ENCODE measurements around the gene GCGR. TPM values are rescaled to one million over a fixed set of nuclear protein-coding genes. Genes with fewer than 3 reads are reported as not detected.

Gene GCGR
- polyA plus RNA-seq, 1 of the 3 experiments (the other 2 are of a cell fraction), result not detected

DNA sequence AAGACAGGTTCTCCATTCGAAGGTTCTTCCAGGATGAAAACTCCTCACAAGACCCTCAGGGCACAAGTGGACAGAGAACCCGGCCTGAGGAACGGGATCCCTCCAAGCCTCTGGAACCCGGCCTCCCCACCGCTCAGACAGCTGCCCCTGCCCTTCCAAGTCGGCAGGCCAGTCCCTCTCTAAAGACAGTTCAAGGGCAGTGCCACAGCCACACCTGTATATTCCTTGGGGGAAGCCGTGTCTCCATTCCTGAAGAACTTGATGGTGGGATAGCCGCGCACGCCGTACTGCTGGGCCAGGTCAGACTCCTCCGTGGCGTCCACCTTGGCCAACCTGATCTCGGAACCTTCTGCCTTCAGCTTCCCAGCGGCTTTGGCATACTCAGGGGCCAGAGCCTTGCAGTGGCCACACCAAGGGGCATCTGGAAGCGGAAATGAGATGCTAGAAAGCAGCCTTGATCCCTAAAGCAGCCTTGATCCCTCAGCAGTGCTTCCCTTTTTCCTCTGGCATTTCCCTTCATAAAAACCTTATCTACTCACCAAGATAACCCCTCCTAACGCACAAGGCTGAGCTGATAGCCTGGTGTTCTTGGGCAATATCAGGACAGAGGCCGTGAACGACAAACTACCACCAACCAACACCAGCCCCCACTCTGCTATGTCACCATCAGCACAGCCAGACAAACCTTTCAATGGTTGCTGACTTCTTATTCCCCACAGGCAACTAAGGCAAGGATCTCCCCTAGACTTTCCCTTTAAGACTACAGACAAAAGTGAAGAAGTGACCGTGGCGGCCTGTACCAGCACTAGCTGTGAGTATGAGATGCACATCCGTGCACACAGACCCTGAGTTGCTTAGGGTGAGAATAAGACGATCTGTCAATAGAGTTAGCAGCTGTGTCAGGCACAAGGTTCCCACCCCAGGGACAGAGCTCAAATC, 55.3 kb downstream of the GCGR start:
- WGBS (ENCODE audit: low lambda C conversion rate), result 57% methylated on average over 22 of the region's 23 CpGs
- ChIA-PET POLR2A (interaction anchor here (1.6 kb wide), 1 partner anchor 26 kb away, joined by 3 read pairs; the partner anchor contains the start of gene MCRIP1), CTCF (interaction anchor here (0.8 to 2.0 kb wide), 11 partner anchors 10 to 134 kb away, joined by 3 to 9 read pairs (median 3); partner anchors contain the start of genes MCRIP1 and SIRT7)
- Histone ChIP-seq H4K20me1 (ENCODE audit: insufficient read depth) (peaks cover 53% of the 10 kb centered on the region), H3K9ac (peak overlapping the region; percentile 89), H2AFZ (ENCODE audit: low read depth) (no peak overlapping the region), H3K4me2 (peak overlapping the region; percentile 99), H3K36me3 (replicated peaks in 1 of 2; ENCODE audit: control insufficient read depth in 1 of 2, insufficient read depth in 2 of 2, low read length in 1 of 2) (peaks cover 36 to 63% of the 10 kb centered on the region in 2 experiments), H3K4me1 (ENCODE audit: control insufficient read depth in 1 of 2, insufficient read depth in 2 of 2, low read depth in 1 of 2, low read length in 1 of 2) (peaks cover 28 to 31% of the 10 kb centered on the region in 2 experiments), H3F3A (replicated peaks; ENCODE audit: insufficient read depth) (peaks cover 17% of the 10 kb centered on the region), H3K9me3 (no peaks in the 10 kb centered on the region), H3K27ac (ENCODE audit: low read depth in 2 of 2, low read length in 1 of 2) (peak overlapping the region; percentile 77 to 79; a peak in 2 of 4 replicates), H3K79me2 (ENCODE audit: insufficient read depth) (peaks cover 94% of the 10 kb centered on the region), H3K4me3 (ENCODE audit: low read depth in 2 of 2, low read length in 1 of 2) (peak overlapping the region; percentile 75 to 83), H3K27me3 (ENCODE audit: insufficient read depth) (no peaks in the 10 kb centered on the region), H3K9me2 (no peaks in the 10 kb centered on the region)
- DNase-seq, result no peak
- TF ChIP-seq MXI1 (IDR thresholded peaks at IDR 0.05; ENCODE audit: low read depth, low read length) (no peak), GABPA (IDR thresholded peaks at IDR 0.05; ENCODE audit: low read depth) (no peak), ELF1 (IDR thresholded peaks at IDR 0.05) (no peak), FOXJ3 (CRISPR knock-in tag; IDR thresholded peaks at IDR 0.05) (no peak), EZH2phosphoT487 (IDR thresholded peaks at IDR 0.05; ENCODE audit: borderline replicate concordance, low read depth) (no peak), POLR2AphosphoS5 (IDR thresholded peaks at IDR 0.05; ENCODE audit: low read depth, low read length) (no peak), SIN3A (IDR thresholded peaks at IDR 0.05; ENCODE audit: borderline replicate concordance, low read depth, low read length) (no peak; the same call in 1 of the 2 replicates), RXRA (IDR thresholded peaks at IDR 0.05; ENCODE audit: borderline replicate concordance, low read depth) (no peak), IRF3 (IDR thresholded peaks at IDR 0.05; ENCODE audit: low read depth, low read length) (no peak), EP300 (IDR thresholded peaks at IDR 0.05; ENCODE audit: borderline replicate concordance in 1 of 2, low read depth in 1 of 2, low read length in 1 of 2) (no peak), RCOR1 (IDR thresholded peaks at IDR 0.05; ENCODE audit: low read length) (no peak), CHD2 (IDR thresholded peaks at IDR 0.05; ENCODE audit: low read length, partially characterized antibody) (no peak), FOXM1 (IDR thresholded peaks at IDR 0.05; ENCODE audit: low read depth) (no peak), RAD21 (IDR thresholded peaks at IDR 0.05; ENCODE audit: low read length) (no peak), YY1 (IDR thresholded peaks at IDR 0.05; ENCODE audit: low read depth) (no peak), TAF1 (IDR thresholded peaks at IDR 0.05; ENCODE audit: borderline replicate concordance, low read depth, low read length) (no peak)
- TF ChIP-seq, protein P1, sequence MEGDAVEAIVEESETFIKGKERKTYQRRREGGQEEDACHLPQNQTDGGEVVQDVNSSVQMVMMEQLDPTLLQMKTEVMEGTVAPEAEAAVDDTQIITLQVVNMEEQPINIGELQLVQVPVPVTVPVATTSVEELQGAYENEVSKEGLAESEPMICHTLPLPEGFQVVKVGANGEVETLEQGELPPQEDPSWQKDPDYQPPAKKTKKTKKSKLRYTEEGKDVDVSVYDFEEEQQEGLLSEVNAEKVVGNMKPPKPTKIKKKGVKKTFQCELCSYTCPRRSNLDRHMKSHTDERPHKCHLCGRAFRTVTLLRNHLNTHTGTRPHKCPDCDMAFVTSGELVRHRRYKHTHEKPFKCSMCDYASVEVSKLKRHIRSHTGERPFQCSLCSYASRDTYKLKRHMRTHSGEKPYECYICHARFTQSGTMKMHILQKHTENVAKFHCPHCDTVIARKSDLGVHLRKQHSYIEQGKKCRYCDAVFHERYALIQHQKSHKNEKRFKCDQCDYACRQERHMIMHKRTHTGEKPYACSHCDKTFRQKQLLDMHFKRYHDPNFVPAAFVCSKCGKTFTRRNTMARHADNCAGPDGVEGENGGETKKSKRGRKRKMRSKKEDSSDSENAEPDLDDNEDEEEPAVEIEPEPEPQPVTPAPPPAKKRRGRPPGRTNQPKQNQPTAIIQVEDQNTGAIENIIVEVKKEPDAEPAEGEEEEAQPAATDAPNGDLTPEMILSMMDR (IDR thresholded peaks at IDR 0.05), result no peak
- TF ChIP-seq, protein P2, sequence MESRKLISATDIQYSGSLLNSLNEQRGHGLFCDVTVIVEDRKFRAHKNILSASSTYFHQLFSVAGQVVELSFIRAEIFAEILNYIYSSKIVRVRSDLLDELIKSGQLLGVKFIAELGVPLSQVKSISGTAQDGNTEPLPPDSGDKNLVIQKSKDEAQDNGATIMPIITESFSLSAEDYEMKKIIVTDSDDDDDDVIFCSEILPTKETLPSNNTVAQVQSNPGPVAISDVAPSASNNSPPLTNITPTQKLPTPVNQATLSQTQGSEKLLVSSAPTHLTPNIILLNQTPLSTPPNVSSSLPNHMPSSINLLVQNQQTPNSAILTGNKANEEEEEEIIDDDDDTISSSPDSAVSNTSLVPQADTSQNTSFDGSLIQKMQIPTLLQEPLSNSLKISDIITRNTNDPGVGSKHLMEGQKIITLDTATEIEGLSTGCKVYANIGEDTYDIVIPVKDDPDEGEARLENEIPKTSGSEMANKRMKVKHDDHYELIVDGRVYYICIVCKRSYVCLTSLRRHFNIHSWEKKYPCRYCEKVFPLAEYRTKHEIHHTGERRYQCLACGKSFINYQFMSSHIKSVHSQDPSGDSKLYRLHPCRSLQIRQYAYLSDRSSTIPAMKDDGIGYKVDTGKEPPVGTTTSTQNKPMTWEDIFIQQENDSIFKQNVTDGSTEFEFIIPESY (IDR thresholded peaks at IDR 0.05; ENCODE audit: borderline replicate concordance, low read depth), result no peak
- TF ChIP-seq, protein P3, sequence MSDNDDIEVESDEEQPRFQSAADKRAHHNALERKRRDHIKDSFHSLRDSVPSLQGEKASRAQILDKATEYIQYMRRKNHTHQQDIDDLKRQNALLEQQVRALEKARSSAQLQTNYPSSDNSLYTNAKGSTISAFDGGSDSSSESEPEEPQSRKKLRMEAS (IDR thresholded peaks at IDR 0.05; ENCODE audit: low read depth), result no peak

Measured in SK-N-SH (cell line).